Esophagus (tissue), 2 donors: ENCODE results near the gene SMURF1. TPM values are rescaled to one million over a fixed set of nuclear protein-coding genes. Genes with fewer than 3 reads are reported as not detected.
A peak's percentile ranks its signal among the peaks of the same experiment; 100 is the strongest.

ENCODE experiments used
- H3K27ac ChIP-seq, 2 donors: one replicate each; pipeline ENCODE4 v1.5.1; 2013; ENCODE audit warnings: low read depth in 2 of 2, mild to moderate bottlenecking in 2 of 2, inconsistent platforms in 1 of 2, low read length in 1 of 2, moderate library complexity in 1 of 2
- H3K27me3 ChIP-seq, 2 donors: one replicate each; pipeline ENCODE4 v1.6.1; 2013; ENCODE audit warnings: low read length in 2 of 2, control low read depth in 1 of 2, mild to moderate bottlenecking in 1 of 2; ENCODE audit not compliant: insufficient read depth in 2 of 2, control insufficient read depth in 1 of 2
- H3K36me3 ChIP-seq, 2 donors: one replicate each; pipeline ENCODE4 v1.6.1; 2013; ENCODE audit warnings: low read length in 1 of 2; ENCODE audit not compliant: control insufficient read depth in 2 of 2, insufficient read depth in 2 of 2
- H3K4me1 ChIP-seq, 2 donors: one replicate each; pipeline ENCODE4 v1.6.1; 2013; ENCODE audit warnings: low read length in 1 of 2; ENCODE audit not compliant: control insufficient read depth in 2 of 2, insufficient read depth in 2 of 2
- H3K4me3 ChIP-seq, 2 donors: one replicate each; pipeline ENCODE4 v1.5.1; 2013; ENCODE audit warnings: low read length in 2 of 2, mild to moderate bottlenecking in 2 of 2, low read depth in 1 of 2, moderate library complexity in 1 of 2
- H3K9me3 ChIP-seq, 2 donors: one replicate each; pipeline ENCODE4 v1.6.1; 2013; ENCODE audit warnings: mild to moderate bottlenecking in 2 of 2, low read depth in 1 of 2, low read length in 1 of 2, moderate library complexity in 1 of 2; ENCODE audit not compliant: control insufficient read depth in 2 of 2, insufficient read depth in 1 of 2
- WGBS, 2 donors: extraction: QIAGEN DNeasy Blood & Tissue Kit; methylation state at CpG; one replicate each; pipeline ENCODE4 v1.1.7; 2013; 5-methylcytosine and 5-hydroxymethylcytosine counted together
- polyA plus RNA-seq, 2 donors: library from polyadenylated mRNA; stranded (reverse); fragments of 200-250 nt; gene quantifications; one replicate each; pipeline ENCODE4 v1.2.3, GENCODE V29; 2013
- donor health status: healthy with polysubstance abuse.
- donor health status: Bipolar disorder and iron deficiency.

The SMURF1 gene
- polyA plus RNA-seq, 2 donors: 11.7 to 12.9 TPM

- Histone ChIP-seq H3K36me3 (no peaks in the 10 kb centered on the region), H3K9me3 (no peaks in the 10 kb centered on the region), H3K4me3 (no peak overlapping the region), H3K27ac (peak overlapping the region; percentile 60 to 73), H3K4me1 (peaks cover 0 to 22% of the 10 kb centered on the region in 2 donors), H3K27me3 (no peaks in the 10 kb centered on the region)
- 40 to 63% methylated on average over 8 of the region's 8 CpGs for WGBS, 2 donors
These were observed 11.2 kb downstream of the SMURF1 start for GRCh38 chr7:99132595-99133321.

GRCh38 chr7:99131290-99131689, 12.6 kb downstream of the SMURF1 start:
- H3K27ac ChIP-seq: no peak overlapping the region
- 94 to 95% methylated on average over 2 of the region's 2 CpGs for WGBS, 2 donors

GRCh38 chr7:99129536-99129935, 14.4 kb downstream of the SMURF1 start:
- Histone ChIP-seq H3K4me1 (peaks cover 0 to 26% of the 10 kb centered on the region in 2 donors), H3K27ac (peak overlapping the region in 1 of 2 donors; percentile 23)

More at GRCh38 chr7:99131290-99131689, 12.6 kb downstream of the SMURF1 start:
- Histone ChIP-seq H3K4me3 (no peak overlapping the region), H3K9me3 (no peaks in the 10 kb centered on the region), H3K27me3 (no peaks in the 10 kb centered on the region), H3K4me1 (peaks cover 0 to 23% of the 10 kb centered on the region in 2 donors), H3K36me3 (no peaks in the 10 kb centered on the region)

DNA sequence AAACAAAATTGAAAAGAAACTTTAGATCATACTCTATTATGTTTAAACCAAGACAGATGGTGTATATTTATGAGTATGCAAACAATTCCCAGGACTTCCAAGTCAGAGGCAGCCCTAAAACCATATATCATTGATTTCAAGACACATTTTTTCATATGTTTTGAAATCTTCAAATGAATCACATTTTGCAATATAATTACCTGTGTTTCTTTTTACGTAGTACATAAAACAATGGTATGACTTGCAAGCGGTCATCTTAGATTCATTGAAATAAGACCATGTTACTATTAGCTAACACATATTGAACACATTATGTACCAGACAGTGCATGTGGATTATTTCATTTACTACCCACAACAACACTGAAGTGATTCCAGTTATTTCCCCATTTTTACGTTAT, 14.9 kb downstream of the SMURF1 start:
- no peaks in the 10 kb centered on the region for H3K27me3 ChIP-seq
- H3K4me1 ChIP-seq: peaks cover 1 to 26% of the 10 kb centered on the region in 2 donors
- H3K27ac ChIP-seq: peak overlapping the region; percentile 23 to 29
- no peaks in the 10 kb centered on the region for H3K36me3 ChIP-seq
- H3K9me3 ChIP-seq: no peaks in the 10 kb centered on the region
- no peak overlapping the region for H3K4me3 ChIP-seq
- WGBS, 2 donors: 51 to 63% methylated on average over 3 of the region's 3 CpGs

More at GRCh38 chr7:99129536-99129935, 14.4 kb downstream of the SMURF1 start:
- H3K36me3 ChIP-seq: no peaks in the 10 kb centered on the region
- no peak overlapping the region for H3K4me3 ChIP-seq
- H3K27me3 ChIP-seq: no peaks in the 10 kb centered on the region
- no peaks in the 10 kb centered on the region for H3K9me3 ChIP-seq
- WGBS, 2 donors: 88% methylated on average over 6 of the region's 6 CpGs

- Histone ChIP-seq H3K4me1 (peaks cover 2 to 29% of the 10 kb centered on the region in 2 donors), H3K36me3 (no peaks in the 10 kb centered on the region), H3K9me3 (no peaks in the 10 kb centered on the region), H3K27me3 (no peaks in the 10 kb centered on the region), H3K4me3 (peak overlapping the region in 1 of 2 donors; percentile 20), H3K27ac (peak overlapping the region; percentile 83 to 86)
- WGBS, 2 donors: 40 to 45% methylated on average over 11 of the region's 11 CpGs
These were observed 15.6 kb downstream of the SMURF1 start for GRCh38 chr7:99128076-99128950.

GRCh38 chr7:99127636-99128035, 16.3 kb downstream of the SMURF1 start:
- 42 to 56% methylated on average over 6 of the region's 6 CpGs for WGBS, 2 donors
- H3K4me1 ChIP-seq: peaks cover 2 to 25% of the 10 kb centered on the region in 2 donors
- no peaks in the 10 kb centered on the region for H3K9me3 ChIP-seq
- H3K36me3 ChIP-seq: no peaks in the 10 kb centered on the region
- no peak overlapping the region for H3K27ac ChIP-seq
- H3K4me3 ChIP-seq: no peak overlapping the region
- H3K27me3 ChIP-seq: no peaks in the 10 kb centered on the region

- peak overlapping the region; percentile 66 to 90 for H3K27ac ChIP-seq
- H3K4me1 ChIP-seq: peaks cover 2 to 20% of the 10 kb centered on the region in 2 donors
- H3K27me3 ChIP-seq: no peaks in the 10 kb centered on the region
- H3K36me3 ChIP-seq: no peaks in the 10 kb centered on the region
- H3K9me3 ChIP-seq: no peaks in the 10 kb centered on the region
- 43 to 53% methylated on average over 14 of the region's 14 CpGs for WGBS, 2 donors
- no peak overlapping the region for H3K4me3 ChIP-seq
These were observed 16.9 kb downstream of the SMURF1 start for GRCh38 chr7:99126921-99127553.

DNA sequence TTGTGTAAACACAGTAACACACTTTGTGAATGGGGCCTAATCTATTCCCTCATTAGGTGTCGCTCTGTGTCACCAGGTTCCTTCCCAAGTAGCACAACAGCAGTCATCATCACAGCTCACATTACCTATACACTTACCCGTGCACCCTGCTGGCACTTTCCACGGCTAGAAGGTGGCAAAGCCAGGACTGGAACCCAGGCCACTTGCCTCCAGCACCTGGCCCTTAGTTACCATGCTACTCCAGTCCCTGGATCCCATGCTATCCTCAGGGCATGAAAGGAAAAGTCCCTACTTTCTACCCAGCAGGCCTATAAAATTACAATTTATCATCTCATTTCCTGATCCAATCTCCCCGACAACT, 18.4 kb downstream of the SMURF1 start:
- Histone ChIP-seq H3K27ac (peak overlapping the region; percentile 35 to 84), H3K4me3 (no peak overlapping the region), H3K36me3 (no peaks in the 10 kb centered on the region), H3K4me1 (peaks cover 2 to 13% of the 10 kb centered on the region in 2 donors), H3K9me3 (no peaks in the 10 kb centered on the region), H3K27me3 (no peaks in the 10 kb centered on the region)
- WGBS, 2 donors: 58 to 61% methylated on average over 4 of the region's 4 CpGs

DNA sequence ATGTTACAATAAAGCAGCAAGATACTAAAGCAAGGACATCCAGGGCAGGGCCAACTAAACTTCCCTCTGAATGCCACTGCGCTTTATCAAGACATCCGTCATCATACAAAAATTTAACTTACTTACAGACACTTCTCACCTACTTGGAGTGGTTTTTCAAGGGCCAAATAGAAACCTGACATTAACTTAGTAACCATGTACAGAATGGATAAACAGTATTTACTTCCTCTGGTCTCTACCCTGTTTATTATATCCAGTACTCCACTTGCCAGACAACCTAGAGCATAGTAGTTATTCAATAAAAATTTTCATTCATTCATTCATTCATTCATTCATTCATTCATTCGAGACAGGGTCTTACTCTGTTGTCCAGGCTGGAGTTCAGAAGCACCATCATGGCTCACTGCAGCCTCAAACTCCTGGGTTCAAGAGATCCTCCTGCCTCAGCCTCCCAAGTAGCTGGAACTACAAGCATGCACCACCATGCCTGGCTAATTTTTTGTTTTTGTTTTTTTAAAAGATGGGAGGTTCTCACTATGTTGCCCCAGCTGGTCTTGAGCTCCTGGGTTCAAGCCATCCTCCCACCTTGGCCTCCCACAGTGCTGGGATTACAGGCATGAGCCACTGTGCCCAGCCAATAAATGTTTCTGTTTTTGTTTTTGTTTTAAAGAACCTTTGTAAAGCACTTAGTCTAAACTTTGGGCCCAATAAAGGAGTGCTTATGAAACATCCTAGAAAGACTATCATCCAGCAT, 19.0 kb downstream of the SMURF1 start:
- Histone ChIP-seq H3K4me3 (no peak overlapping the region), H3K27me3 (no peaks in the 10 kb centered on the region), H3K9me3 (no peaks in the 10 kb centered on the region), H3K36me3 (no peaks in the 10 kb centered on the region), H3K27ac (peak overlapping the region; percentile 69 to 75), H3K4me1 (peaks cover 2 to 13% of the 10 kb centered on the region in 2 donors)
- 82 to 90% methylated on average over 3 of the region's 3 CpGs for WGBS, 2 donors
